Trophoblast cell (in vitro differentiated cells and primary cell): Measurements from ENCODE around the gene NUDT12.

Experiments
- DNase-seq, 2 donors: peaks; one replicate each; pipeline ENCODE4 v3.0.0-alpha.2; 2016
- H2AFZ ChIP-seq: 2 replicates; pipeline ENCODE4 v1.6.1; 2013; ENCODE audit warnings: low read length, moderate library complexity, mild to moderate bottlenecking; ENCODE audit not compliant: insufficient read depth, poor library complexity
- H2AK5ac ChIP-seq: 2 replicates; pipeline ENCODE4 v1.6.1; 2013; ENCODE audit warnings: mild to moderate bottlenecking, low read length
- H2BK120ac ChIP-seq: 2 replicates; pipeline ENCODE4 v1.6.1; 2013; ENCODE audit warnings: low read length, mild to moderate bottlenecking, moderate library complexity; ENCODE audit not compliant: insufficient read depth, poor library complexity
- H2BK12ac ChIP-seq: 2 replicates; pipeline ENCODE4 v1.6.1; 2013; ENCODE audit warnings: mild to moderate bottlenecking, low read length, moderate library complexity
- H2BK5ac ChIP-seq: 2 replicates; pipeline ENCODE4 v1.6.1; 2013; ENCODE audit warnings: low read length, low read depth, moderate library complexity, mild to moderate bottlenecking; ENCODE audit not compliant: poor library complexity
- H3K14ac ChIP-seq: 2 replicates; pipeline ENCODE4 v1.6.1; 2013; ENCODE audit warnings: mild to moderate bottlenecking, low read length
- H3K18ac ChIP-seq: 2 replicates; pipeline ENCODE4 v1.6.1; 2013; ENCODE audit warnings: mild to moderate bottlenecking, low read length
- H3K23ac ChIP-seq: 2 replicates; pipeline ENCODE4 v1.6.1; 2013; ENCODE audit warnings: low read length
- H3K27ac ChIP-seq: 2 replicates; pipeline ENCODE4 v1.5.1; 2013; ENCODE audit warnings: low read depth, mild to moderate bottlenecking, inconsistent platforms, low read length, moderate library complexity
- H3K27me3 ChIP-seq: 2 replicates; pipeline ENCODE4 v1.6.1; 2013; ENCODE audit warnings: inconsistent platforms, mild to moderate bottlenecking, low read length, moderate library complexity; ENCODE audit not compliant: insufficient read depth
- H3K36me3 ChIP-seq, 2 experiments: 1 replicate in 1 of 2; 2 replicates in 1 of 2; pipeline ENCODE4 v1.6.1; 2013; ENCODE audit warnings: low read length in 2 of 2, mild to moderate bottlenecking in 2 of 2, moderate library complexity in 1 of 2; ENCODE audit not compliant: insufficient read depth in 2 of 2, control insufficient read depth in 1 of 2
- H3K4ac ChIP-seq: 2 replicates; pipeline ENCODE4 v1.6.1; 2013; ENCODE audit warnings: low read depth, mild to moderate bottlenecking, low read length, moderate library complexity
- H3K4me1 ChIP-seq, 2 experiments: 1 replicate in 1 of 2; 2 replicates in 1 of 2; pipeline ENCODE4 v1.6.1; 2013; ENCODE audit warnings: low read length in 2 of 2, mild to moderate bottlenecking in 2 of 2, moderate library complexity in 1 of 2; ENCODE audit not compliant: insufficient read depth in 2 of 2, control insufficient read depth in 1 of 2
- H3K4me2 ChIP-seq: 2 replicates; pipeline ENCODE4 v1.6.1; 2013; ENCODE audit warnings: inconsistent platforms, mild to moderate bottlenecking, low read length, moderate library complexity
- H3K4me3 ChIP-seq: 2 replicates; pipeline ENCODE4 v1.5.1; 2013; ENCODE audit warnings: mild to moderate bottlenecking, low read depth, low read length, inconsistent platforms
- H3K79me1 ChIP-seq: one replicate; pipeline ENCODE4 v1.6.1; 2013; ENCODE audit warnings: low read length
- H3K79me2 ChIP-seq: 2 replicates; pipeline ENCODE4 v1.6.1; 2013; ENCODE audit warnings: low read length, mild to moderate bottlenecking; ENCODE audit not compliant: control insufficient read depth, insufficient read depth, poor library complexity
- H3K9ac ChIP-seq: 2 replicates; pipeline ENCODE4 v1.6.1; 2013; ENCODE audit warnings: mild to moderate bottlenecking, low read length
- H3K9me3 ChIP-seq: 2 replicates; pipeline ENCODE4 v1.6.1; 2013; ENCODE audit warnings: low read depth, mild to moderate bottlenecking, control low read depth, inconsistent platforms, low read length; ENCODE audit not compliant: insufficient read depth
- H4K12ac ChIP-seq: 2 replicates; pipeline ENCODE4 v1.6.1; 2013; ENCODE audit warnings: low read depth, mild to moderate bottlenecking, low read length, moderate library complexity
- H4K8ac ChIP-seq: 2 replicates; pipeline ENCODE4 v1.6.1; 2013; ENCODE audit warnings: low read depth, mild to moderate bottlenecking, low read length, moderate library complexity
- H4K91ac ChIP-seq: one replicate; pipeline ENCODE4 v1.6.1; 2013; ENCODE audit warnings: low read depth, mild to moderate bottlenecking, low read length, moderate library complexity
- WGBS: extraction: QIAGEN DNeasy Blood & Tissue Kit; methylation state at CpG from one replicate; pipeline ENCODE4 v1.1.7; 2013; ENCODE audit warnings: missing lambda C conversion rate; ENCODE audit not compliant: insufficient read length, insufficient coverage; ENCODE audit errors: extremely low coverage; 5-methylcytosine and 5-hydroxymethylcytosine counted together

NUDT12 gene

DNA sequence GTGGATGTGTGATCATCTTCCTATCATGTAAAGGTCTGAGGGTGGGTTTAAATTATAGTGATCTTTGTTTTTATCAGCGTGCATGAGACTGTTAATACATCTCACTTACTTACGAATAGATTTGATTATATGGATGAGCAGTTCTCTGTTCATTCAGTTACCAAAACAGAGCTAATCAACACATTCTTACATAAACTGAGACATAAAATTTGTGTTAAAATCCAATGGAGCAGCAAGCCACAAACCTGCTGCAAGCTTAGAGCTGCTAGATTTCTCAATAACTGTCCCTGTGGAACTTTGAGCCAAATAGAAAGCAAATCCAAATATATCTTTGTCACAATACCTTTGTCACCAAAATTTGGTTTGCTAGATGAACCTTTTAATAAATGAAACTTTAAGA, 50.1 kb downstream of the NUDT12 start:
- DNase-seq: no peak
- H3K4me1 ChIP-seq: peaks cover 0 to 1% of the 10 kb centered on the region in 2 experiments
- no CpG with 5 or more reads among the region's 2 CpGs for WGBS

GRCh38 chr5:103511554-103511885, 51.1 kb downstream of the NUDT12 start:
- no peak overlapping the region for H2AK5ac ChIP-seq
- H2BK5ac ChIP-seq: no peak overlapping the region
- no peak overlapping the region for H3K23ac ChIP-seq
- no peak overlapping the region for H4K12ac ChIP-seq
- no peak overlapping the region for H4K8ac ChIP-seq
- no peak overlapping the region for H3K4me2 ChIP-seq
- no peaks in the 10 kb centered on the region for H3K79me2 ChIP-seq
- no CpG with 5 or more reads among the region's 2 CpGs for WGBS
- no peaks in the 10 kb centered on the region for H3K36me3 ChIP-seq
- no peak overlapping the region for H3K9ac ChIP-seq
- peak overlapping the region; percentile 17 for H2BK120ac ChIP-seq
- peak overlapping the region; percentile 49 for H3K27ac ChIP-seq
- no peaks in the 10 kb centered on the region for H3K27me3 ChIP-seq
- no peak overlapping the region for H2BK12ac ChIP-seq
- peaks cover 2% of the 10 kb centered on the region for H3K9me3 ChIP-seq
- H3K4me3 ChIP-seq: no peak overlapping the region
- H3K79me1 ChIP-seq: peaks cover 9% of the 10 kb centered on the region
- no peak overlapping the region for H3K18ac ChIP-seq
- DNase-seq: no peak
- H3K4ac ChIP-seq: no peak overlapping the region
- H2AFZ ChIP-seq: no peak overlapping the region
- H3K14ac ChIP-seq: no peak overlapping the region
- no peak overlapping the region for H4K91ac ChIP-seq
- H3K4me1 ChIP-seq: peaks cover 0 to 1% of the 10 kb centered on the region in 2 experiments

More for the DNA sequence above, 50.1 kb downstream of the NUDT12 start:
- Histone ChIP-seq H3K27me3 (no peaks in the 10 kb centered on the region), H2AK5ac (no peak overlapping the region), H3K9me3 (peaks cover 2% of the 10 kb centered on the region), H3K79me2 (no peaks in the 10 kb centered on the region), H3K9ac (no peak overlapping the region), H3K79me1 (peaks cover 12% of the 10 kb centered on the region), H3K4me2 (no peak overlapping the region), H4K91ac (no peak overlapping the region), H2BK120ac (no peak overlapping the region), H3K14ac (no peak overlapping the region), H3K4ac (no peak overlapping the region), H3K36me3 (no peaks in the 10 kb centered on the region), H3K27ac (no peak overlapping the region), H4K8ac (no peak overlapping the region), H4K12ac (no peak overlapping the region), H3K4me3 (no peak overlapping the region), H3K23ac (no peak overlapping the region), H2BK5ac (no peak overlapping the region), H3K18ac (no peak overlapping the region), H2AFZ (no peak overlapping the region), H2BK12ac (no peak overlapping the region)

DNA sequence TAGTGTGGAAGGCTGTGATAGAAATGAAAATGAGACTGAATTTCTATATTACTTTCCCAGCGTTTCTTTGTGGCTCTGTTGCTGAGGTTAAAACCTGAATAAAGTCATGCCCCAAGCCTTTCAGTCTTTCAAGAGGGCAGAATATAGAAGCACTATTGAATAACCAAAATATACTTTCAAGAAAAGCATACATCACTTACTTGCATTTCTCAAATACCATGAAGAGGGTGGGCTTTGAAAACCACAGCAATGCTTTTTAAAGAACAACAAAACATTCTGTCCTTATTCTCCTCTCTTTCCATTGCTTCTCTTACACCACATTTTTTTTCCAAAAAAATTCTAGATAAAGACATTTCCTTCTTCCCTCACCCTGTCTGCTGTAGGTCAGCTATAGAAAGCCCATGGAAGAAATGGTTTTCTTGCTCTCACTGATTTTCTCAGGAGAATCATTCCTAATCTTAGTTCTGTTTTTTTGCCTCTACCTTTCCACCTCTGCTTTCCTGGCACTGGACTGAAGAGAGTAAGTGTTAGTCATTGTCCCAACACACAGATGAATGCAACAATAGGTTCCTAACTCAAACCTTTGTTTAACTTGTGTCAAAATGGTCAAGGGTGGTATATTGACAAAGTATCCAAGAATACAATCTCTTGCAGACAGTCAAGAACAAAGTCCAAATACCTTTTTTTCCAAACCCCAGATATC, 51.6 kb downstream of the NUDT12 start:
- Histone ChIP-seq H3K36me3 (no peaks in the 10 kb centered on the region), H4K91ac (no peak overlapping the region), H4K12ac (no peak overlapping the region), H3K4me1 (peaks cover 0 to 1% of the 10 kb centered on the region in 2 experiments), H3K4me2 (no peak overlapping the region), H2BK12ac (no peak overlapping the region), H3K79me2 (no peaks in the 10 kb centered on the region), H2BK120ac (no peak overlapping the region), H2AK5ac (no peak overlapping the region), H2BK5ac (no peak overlapping the region), H3K27me3 (no peaks in the 10 kb centered on the region), H3K9ac (no peak overlapping the region), H2AFZ (no peak overlapping the region), H3K27ac (peak overlapping the region; percentile 64), H3K18ac (no peak overlapping the region), H4K8ac (no peak overlapping the region), H3K79me1 (peaks cover 6% of the 10 kb centered on the region), H3K4me3 (no peak overlapping the region), H3K14ac (no peak overlapping the region), H3K4ac (no peak overlapping the region), H3K23ac (no peak overlapping the region), H3K9me3 (peaks cover 2% of the 10 kb centered on the region)
- no CpG with 5 or more reads among the region's 1 CpG for WGBS
- no peak for DNase-seq

- no peaks in the 10 kb centered on the region for H3K4me1 ChIP-seq
- no CpG with 5 or more reads among the region's 3 CpGs for WGBS
- peak in 1 of 2 donors; percentile 68 for DNase-seq
Measured at GRCh38 chr5:103505581-103506305, 56.8 kb downstream of the NUDT12 start.

More at GRCh38 chr5:103505581-103506305, 56.8 kb downstream of the NUDT12 start:
- Histone ChIP-seq H3K27ac (no peak overlapping the region), H3K4me3 (no peak overlapping the region), H3K79me1 (peaks cover 1% of the 10 kb centered on the region), H3K9me3 (peaks cover 2% of the 10 kb centered on the region), H2BK5ac (no peak overlapping the region), H3K18ac (no peak overlapping the region), H3K27me3 (no peaks in the 10 kb centered on the region), H3K79me2 (no peaks in the 10 kb centered on the region), H3K23ac (no peak overlapping the region), H2AFZ (no peak overlapping the region), H2BK12ac (no peak overlapping the region), H4K12ac (no peak overlapping the region), H3K36me3 (peaks cover 0 to 1% of the 10 kb centered on the region in 2 experiments), H2AK5ac (no peak overlapping the region), H3K14ac (no peak overlapping the region), H2BK120ac (no peak overlapping the region), H4K8ac (no peak overlapping the region), H4K91ac (no peak overlapping the region), H3K4me2 (no peak overlapping the region), H3K4ac (no peak overlapping the region), H3K9ac (no peak overlapping the region)
